HG03095 (cell line): ENCODE data around the gene MSH4.
"Not testable (repeated sequence)": the region's sequence is repeated elsewhere in the genome, so short reads cannot be mapped to it uniquely, and the experiment has no call there.

ENCODE experiments used
- ATAC-seq: cut with Tn5 transposase; IDR thresholded peaks from one replicate; pipeline ENCODE4 v1.9.1; 2021; ENCODE audit warnings: moderate library complexity; ENCODE audit not compliant: unreplicated experiment

The MSH4 gene

DNA sequence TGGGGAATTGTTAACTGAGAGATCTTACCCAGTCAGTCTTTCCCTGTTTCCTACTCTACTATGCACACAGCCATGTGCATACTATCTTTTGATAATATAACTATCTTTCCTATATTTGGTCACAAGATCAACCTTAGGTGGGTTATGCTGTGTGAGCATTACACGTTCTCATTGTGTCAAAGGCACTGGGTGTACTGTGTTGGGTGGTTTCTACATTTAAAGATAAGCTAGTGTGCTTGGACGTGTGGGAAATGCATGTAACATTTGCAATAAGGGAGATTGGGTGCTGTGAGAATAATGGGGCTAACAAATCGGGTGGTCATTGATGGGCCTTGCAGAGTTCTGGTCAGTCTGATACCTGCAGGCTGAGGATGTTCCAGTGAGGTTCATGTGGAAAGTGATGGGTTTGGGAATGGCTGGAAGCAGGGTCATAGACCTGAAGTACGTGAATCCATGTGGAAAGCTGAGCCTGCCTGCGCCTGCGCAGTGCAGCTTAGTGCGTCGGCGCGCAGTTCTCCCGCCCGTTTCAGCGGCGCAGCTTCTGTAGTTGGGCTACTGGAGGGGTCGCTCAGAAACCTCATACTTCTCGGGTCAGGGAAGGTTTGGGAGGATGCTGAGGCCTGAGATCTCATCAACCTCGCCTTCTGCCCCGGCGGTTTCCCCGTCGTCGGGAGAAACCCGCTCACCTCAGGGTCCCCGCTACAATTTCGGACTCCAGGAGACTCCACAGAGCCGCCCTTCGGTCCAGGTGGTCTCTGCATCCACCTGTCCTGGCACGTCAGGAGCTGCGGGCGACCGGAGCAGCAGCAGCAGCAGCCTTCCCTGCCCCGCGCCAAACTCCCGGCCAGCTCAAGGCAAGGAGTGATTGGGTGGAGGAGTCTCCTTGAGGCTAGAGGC lies at the start of gene MSH4:
Gene MSH4 (plus strand): TSS at position 507 of the 897 bp plus-strand sequence. CDS start 104 bp downstream, at position 611.
- ATAC-seq = no peak

DNA sequence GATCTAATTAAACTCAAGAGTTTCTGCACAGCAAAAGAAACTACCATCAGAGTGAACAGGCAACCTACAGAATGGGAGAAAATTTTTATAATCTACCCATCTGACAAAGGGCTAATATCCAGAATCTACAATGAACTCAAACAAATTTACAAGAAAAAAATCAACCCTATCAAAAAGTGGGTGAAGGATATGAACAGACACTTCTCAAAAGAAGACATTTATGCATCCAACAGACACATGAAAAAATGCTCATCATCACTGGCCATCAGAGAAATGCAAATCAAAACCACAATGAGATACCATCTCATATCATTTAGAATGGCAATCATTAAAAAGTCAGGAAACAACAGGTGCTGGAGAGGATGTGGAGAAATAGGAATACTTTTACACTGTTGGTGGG lies 39.5 kb upstream of the MSH4 start:
- not testable (repeated sequence) for ATAC-seq

DNA sequence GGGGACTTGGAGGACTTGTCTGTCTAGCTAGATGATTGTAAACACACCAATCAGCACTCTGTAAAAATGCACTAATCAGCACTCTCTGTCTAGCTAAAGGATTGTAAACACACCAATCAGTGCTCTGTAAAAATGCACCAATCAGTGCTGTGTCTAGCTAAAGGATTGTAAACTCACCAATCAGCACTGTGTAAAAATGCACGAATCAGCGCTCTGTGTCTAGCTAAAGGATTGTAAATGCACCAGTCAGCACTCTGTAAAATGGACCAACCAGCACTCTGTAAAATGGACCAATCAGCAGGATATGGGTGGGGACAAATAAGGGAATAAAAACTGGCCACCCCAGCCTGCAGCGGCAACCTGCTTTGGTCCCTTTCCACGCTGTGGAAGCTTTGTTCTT lies 38.1 kb upstream of the MSH4 start:
- not testable (repeated sequence) for ATAC-seq

DNA sequence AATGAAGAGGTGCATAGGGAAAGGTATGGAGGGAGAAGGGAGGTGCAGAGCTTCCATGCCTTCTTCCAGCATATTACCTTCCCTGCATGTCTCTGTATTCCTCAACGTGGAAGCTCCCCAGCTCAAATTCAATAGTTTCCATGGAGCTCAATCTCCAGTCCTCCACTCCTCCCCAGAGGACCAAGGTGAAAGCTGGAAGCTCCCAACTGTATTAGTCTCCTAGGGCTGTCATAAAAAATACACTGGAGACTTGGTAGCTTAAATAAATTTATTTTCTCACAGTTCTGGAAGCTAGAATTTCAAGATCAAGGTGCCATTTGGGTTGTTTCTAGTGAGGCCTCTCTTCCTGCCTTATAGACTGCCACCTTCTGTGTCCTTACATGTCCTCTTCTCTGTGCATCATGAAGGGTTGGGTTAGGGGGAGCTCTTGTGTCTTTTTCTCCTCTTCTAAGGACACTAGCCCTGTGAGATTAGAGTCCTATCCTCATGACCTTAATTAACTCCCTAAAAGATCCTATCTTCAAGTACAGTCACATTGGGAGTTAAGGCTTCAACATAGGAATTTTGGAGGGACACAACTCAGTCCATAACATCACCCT lies 32.5 kb upstream of the MSH4 start:
- ATAC-seq = no peak

DNA sequence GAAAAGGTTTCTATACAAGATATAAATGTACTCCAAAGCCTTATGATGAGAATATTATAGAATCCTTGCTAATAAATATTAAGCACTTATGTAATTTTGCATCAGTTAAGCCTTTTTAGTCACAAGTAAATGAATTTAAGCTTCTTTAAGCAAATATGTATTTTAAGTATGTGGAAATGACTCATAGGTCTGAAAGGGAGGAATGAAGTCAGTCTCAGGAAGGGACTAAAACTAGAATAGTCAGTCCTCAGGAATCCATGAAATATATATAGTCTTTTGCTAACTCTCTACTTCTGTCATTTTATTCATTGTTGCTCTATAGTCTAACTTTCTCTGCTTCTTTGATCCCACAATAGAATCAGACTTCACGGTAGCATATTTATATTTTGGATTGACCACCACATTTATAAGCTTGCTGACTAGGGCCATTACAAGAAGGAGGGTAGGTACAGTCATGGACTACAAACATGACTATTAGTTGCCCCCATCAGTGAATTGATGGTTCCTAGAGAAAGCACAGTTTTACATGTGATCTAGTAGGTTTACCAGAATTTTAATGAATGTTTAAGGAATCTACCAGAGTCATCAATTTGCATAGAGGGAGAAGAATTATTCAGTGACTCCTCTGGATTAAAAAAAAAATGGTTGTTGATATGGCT lies 30.9 kb upstream of the MSH4 start:
- ATAC-seq = no peak

GRCh38 chr1:75768016-75768415 lies 28.7 kb upstream of the MSH4 start:
- ATAC-seq = no peak

DNA sequence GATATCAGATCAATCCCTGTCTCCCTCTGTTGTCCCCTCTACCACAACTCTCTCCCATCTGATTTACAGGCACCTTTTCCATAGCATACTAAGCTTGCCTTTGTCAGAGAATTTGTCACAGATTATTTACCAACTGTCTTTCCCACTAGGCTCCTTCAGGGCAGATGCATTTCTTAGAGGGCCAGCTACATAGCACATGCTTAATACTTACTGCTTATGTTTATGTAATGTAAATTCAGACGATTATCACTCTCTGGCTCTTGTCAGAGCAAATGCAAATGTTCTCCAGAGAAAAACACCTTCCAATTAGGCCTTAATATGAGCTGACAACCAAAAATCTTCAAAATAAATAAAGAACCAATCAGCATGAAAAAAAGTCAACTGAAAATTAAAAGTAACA lies 25.9 kb upstream of the MSH4 start:
- ATAC-seq = no peak

DNA sequence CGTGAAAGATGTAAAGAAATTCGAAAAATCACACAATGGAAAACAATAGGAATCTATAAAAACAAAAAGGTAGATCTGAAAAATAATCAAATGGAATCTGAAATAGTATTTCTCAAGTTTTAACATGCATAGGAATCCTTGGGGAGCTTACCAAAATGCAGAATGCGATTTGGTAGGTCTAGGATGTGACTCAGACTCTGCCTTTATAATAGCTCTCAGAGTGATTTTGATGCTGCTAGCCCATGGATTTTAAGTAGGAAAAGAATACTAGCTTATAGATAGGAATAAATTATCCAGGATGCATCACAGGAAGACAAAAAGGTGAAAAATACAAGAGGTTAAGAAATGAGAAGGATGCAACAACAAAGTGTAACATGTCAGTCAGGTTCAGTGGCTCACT lies 24.7 kb upstream of the MSH4 start:
- ATAC-seq = no peak

DNA sequence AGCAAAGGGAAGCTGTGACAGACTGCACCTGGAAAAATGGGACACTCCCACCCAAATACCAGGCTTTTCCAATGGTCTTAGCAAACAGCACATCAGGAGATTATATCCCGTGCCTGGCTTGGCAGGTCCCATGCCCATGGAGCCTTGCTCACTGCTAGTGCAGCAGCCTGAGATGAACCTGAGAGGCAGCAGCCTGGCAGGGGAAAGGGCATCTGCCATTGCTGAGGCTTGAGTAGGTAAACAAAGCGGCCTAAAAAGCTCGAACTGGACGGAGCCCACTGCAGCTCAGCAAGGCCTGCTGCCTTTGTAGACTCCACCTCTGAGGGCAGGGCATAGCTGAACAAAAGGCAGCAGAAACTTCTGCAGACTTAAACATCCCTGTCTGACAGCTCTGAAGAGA lies 18.9 kb upstream of the MSH4 start:
- ATAC-seq = not testable (repeated sequence)

DNA sequence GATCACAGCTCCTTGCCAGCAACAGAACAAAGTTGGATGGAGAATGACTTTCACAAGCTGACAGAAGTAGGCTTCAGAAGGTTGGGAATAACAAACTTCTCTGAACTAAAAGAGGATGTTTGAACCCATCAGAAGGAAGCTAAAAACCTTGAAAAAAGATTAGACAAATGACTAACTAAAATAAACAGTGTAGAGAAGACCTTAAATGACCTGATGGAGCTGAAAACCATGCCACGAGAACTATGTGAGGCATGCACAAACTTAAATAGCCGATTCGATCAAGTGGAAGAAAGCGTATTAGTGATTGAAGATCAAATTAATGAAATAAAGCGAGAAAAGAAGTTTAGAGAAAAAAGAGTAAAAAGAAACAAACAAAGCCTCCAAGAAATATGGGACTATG lies 18.0 kb upstream of the MSH4 start:
- ATAC-seq = not testable (repeated sequence)

- ATAC-seq = not testable (repeated sequence)
Observed at GRCh38 chr1:75780183-75780582, 16.5 kb upstream of the MSH4 start.

GRCh38 chr1:75783920-75784319 lies 12.8 kb upstream of the MSH4 start:
- ATAC-seq = not testable (repeated sequence)

GRCh38 chr1:75785320-75785982 lies 11.2 kb upstream of the MSH4 start:
- ATAC-seq = peak; percentile 23

GRCh38 chr1:75785983-75786853 lies 10.5 kb upstream of the MSH4 start, which contains the start of gene RABGGTB:
Gene RABGGTB, plus strand, starts transcription at chr1:75786256. Its CDS starts 16 bp downstream, at chr1:75786272.
- ATAC-seq = peak; percentile 69

DNA sequence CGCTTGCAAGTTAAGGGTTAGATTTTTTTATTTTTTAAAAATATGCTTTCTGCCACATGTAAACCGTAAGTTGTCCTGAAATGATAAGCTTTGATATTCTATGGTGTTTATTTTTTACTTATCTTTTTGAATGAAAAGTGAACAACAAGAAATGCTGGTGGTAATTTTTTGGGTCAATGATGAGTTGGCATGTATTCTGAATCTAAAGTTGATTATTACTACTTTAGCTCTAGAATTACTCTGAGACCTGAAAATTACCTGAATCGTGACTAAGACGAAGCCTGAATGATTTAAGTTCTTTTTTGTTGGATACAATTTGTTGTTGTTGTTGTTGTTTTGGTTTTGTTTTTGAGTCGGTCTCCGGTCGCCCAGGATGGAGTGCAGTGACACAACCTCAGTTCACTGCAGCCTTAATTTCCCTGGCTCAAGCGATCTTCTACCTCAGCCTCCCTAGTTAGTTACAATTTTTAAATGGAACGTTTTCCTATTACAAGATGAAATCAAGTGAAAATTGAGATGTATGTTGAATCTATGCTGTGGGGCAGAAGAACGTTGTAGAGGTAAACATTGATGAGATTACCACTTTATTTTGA lies 9.7 kb upstream of the MSH4 start:
- ATAC-seq = no peak

GRCh38 chr1:75787524-75787923 lies 9.2 kb upstream of the MSH4 start:
- ATAC-seq = no peak

- ATAC-seq = no peak
Observed at GRCh38 chr1:75789988-75790387, 6.7 kb upstream of the MSH4 start.

- ATAC-seq = no peak
Observed at GRCh38 chr1:75791022-75791421, 5.7 kb upstream of the MSH4 start.

DNA sequence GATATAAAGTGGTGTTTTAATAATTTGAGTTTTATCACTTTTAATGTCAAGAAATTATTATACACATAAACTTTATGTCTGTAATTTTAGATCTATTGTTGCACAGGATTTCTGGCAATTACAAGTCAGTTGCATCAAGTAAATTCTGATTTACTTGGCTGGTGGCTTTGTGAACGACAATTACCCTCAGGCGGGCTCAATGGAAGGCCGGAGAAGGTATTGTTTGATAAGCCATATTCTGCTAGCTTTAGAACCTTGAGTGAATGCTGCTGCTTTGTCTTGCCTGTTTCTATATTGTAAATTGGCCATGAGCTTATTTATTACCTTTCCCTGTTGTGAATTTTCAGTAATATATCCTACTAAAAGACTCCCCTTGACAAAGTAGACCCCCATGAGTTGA lies 4.6 kb upstream of the MSH4 start:
- ATAC-seq = no peak

- ATAC-seq = no peak
Observed at GRCh38 chr1:75794382-75794781, 2.3 kb upstream of the MSH4 start.
